Measurements from ENCODE around the gene PSME3IP1.

DNA sequence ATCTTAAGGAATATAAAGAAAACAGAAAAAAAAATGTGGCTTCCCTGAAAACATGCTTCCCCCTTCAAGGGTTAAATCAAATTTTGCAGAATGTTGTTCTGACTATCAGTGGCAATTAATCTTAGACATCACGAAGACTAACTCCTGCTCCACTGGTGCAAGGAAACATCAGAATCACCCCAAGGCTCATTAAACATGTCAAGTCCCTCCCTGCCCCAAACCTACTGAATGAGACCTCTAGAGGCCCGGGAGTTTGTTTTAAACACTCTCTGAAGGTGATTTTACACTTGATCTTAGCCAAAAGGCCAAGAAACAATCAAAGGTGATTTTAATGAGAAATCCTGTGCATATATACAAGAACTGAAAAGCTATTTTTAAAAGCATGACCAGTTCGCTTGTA lies 18.3 kb downstream of the PSME3IP1 start:
- TF ChIP-seq, protein P1, sequence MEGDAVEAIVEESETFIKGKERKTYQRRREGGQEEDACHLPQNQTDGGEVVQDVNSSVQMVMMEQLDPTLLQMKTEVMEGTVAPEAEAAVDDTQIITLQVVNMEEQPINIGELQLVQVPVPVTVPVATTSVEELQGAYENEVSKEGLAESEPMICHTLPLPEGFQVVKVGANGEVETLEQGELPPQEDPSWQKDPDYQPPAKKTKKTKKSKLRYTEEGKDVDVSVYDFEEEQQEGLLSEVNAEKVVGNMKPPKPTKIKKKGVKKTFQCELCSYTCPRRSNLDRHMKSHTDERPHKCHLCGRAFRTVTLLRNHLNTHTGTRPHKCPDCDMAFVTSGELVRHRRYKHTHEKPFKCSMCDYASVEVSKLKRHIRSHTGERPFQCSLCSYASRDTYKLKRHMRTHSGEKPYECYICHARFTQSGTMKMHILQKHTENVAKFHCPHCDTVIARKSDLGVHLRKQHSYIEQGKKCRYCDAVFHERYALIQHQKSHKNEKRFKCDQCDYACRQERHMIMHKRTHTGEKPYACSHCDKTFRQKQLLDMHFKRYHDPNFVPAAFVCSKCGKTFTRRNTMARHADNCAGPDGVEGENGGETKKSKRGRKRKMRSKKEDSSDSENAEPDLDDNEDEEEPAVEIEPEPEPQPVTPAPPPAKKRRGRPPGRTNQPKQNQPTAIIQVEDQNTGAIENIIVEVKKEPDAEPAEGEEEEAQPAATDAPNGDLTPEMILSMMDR (IDR thresholded peaks at IDR 0.05; ENCODE audit: poor library complexity): no peak
- no peak for TF ChIP-seq EZH2 (IDR thresholded peaks at IDR 0.05; ENCODE audit: borderline replicate concordance)
